HEK293T (cell line): Measurements from ENCODE around the gene ZNF865.

Experiments
- CTCF ChIA-PET: fragments of 350-600 bp; formaldehyde crosslinking; extraction: SDS; loops from one replicate; lab custom pipeline; 2021; ENCODE audit warnings: antibody characterized with exemption, inconsistent platforms; lab: Yijun Ruan, JAX
- POLR2A ChIA-PET: fragments of 350-600 bp; formaldehyde crosslinking; extraction: SDS; loops from one replicate; lab custom pipeline; 2020; ENCODE audit warnings: antibody characterized with exemption, inconsistent platforms; lab: Yijun Ruan, JAX
- DNase-seq: peaks from one replicate; pipeline ENCODE4 v3.0.0; 2012; ENCODE audit warnings: mixed read lengths; ENCODE audit errors: extremely low spot score
- ARNT ChIP-seq: fragments of 450-650 bp; IDR thresholded peaks from 2 replicates; pipeline ENCODE4 v1.6.1; 2017; ENCODE audit warnings: mild to moderate bottlenecking
- BHLHE40 ChIP-seq: fragments of 450-650 bp; IDR thresholded peaks from 2 replicates; pipeline ENCODE4 v1.6.1; 2016; ENCODE audit warnings: mild to moderate bottlenecking, moderate library complexity, borderline replicate concordance
- CTBP1 ChIP-seq: fragments of 450-650 bp; IDR thresholded peaks from 2 replicates; pipeline ENCODE4 v1.6.1; 2016; ENCODE audit warnings: borderline replicate concordance
- ELF4 ChIP-seq: fragments of 450-650 bp; IDR thresholded peaks from 2 replicates; pipeline ENCODE4 v1.6.1; 2017; ENCODE audit warnings: antibody characterized with exemption
- FOXA1 ChIP-seq: fragments of 450-650 bp; IDR thresholded peaks from 2 replicates; pipeline ENCODE4 v1.6.1; 2016; ENCODE audit warnings: mild to moderate bottlenecking
- FOXK2 ChIP-seq: fragments of 450-650 bp; IDR thresholded peaks from 2 replicates; pipeline ENCODE4 v1.6.1; 2016; ENCODE audit warnings: mild to moderate bottlenecking
- FOXM1 ChIP-seq: fragments of 450-650 bp; IDR thresholded peaks from 2 replicates; pipeline ENCODE4 v1.6.1; 2017; ENCODE audit warnings: mild to moderate bottlenecking, borderline replicate concordance
- HDGF ChIP-seq: fragments of 450-650 bp; IDR thresholded peaks from 2 replicates; pipeline ENCODE4 v1.6.1; 2017; ENCODE audit warnings: antibody characterized with exemption, borderline replicate concordance
- L3MBTL2 ChIP-seq: fragments of 450-650 bp; conservative IDR thresholded peaks from 2 replicates; pipeline ENCODE4 v1.6.1; 2016; ENCODE audit warnings: mild to moderate bottlenecking
- LEF1 ChIP-seq: fragments of 450-650 bp; IDR thresholded peaks from 2 replicates; pipeline ENCODE4 v1.6.1; 2017; ENCODE audit warnings: mild to moderate bottlenecking, borderline replicate concordance
- NFRKB ChIP-seq: fragments of 450-650 bp; IDR thresholded peaks from 2 replicates; pipeline ENCODE4 v1.6.1; 2016; ENCODE audit warnings: mild to moderate bottlenecking, moderate library complexity
- SP1 ChIP-seq: fragments of 450-650 bp; IDR thresholded peaks from 2 replicates; pipeline ENCODE4 v1.6.1; 2017
- SUZ12 ChIP-seq: fragments of 450-650 bp; IDR thresholded peaks from 2 replicates; pipeline ENCODE4 v1.6.1; 2016; ENCODE audit warnings: mild to moderate bottlenecking
- TARDBP ChIP-seq: fragments of 450-650 bp; IDR thresholded peaks from 2 replicates; pipeline ENCODE4 v1.6.1; 2016
- ZNF384 ChIP-seq: fragments of 450-650 bp; IDR thresholded peaks from 2 replicates; pipeline ENCODE4 v1.6.1; 2016
- TF ChIP-seq, protein P1 (sequence below): fragments of 450-650 bp; IDR thresholded peaks from 2 replicates; pipeline ENCODE4 v1.6.1; 2016

The ZNF865 gene

DNA sequence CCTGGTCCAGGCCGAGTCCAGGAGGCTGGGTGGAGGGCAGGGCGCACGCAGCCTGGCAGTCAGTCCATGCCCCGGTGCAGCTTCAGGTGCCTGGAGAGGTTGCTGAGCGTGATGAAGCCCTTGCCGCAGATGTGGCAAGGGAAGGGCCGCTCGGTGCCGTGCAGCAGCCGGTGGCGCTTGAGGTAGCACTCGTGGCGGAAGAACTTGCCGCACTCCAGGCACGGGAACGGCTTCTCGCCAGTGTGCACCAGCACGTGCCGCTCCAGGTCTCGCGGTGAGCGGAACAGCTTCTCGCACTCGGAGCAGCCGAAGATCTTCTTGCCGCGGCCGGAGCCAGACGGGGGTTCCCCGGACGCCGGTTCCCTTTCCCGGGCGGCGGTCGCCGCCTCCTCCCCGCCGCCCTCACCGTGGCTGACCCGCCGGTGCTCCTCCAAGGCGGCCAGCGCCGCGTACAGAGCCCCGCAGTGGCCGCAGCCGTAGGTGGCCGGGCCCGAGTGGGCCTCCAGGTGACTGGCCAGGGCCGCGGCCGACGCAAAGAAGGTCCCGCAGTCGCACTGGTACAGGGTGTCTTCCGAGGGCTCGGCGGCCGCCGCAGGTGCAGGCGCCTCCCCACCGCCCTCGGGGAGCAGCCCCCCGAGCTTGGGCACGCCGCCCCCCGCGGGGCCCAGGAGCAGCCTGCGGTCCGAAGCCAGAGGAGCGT, 12.9 kb upstream of the ZNF865 start:
- CTCF ChIA-PET: no interaction called here
- POLR2A ChIA-PET: interaction anchor here (0.9 kb wide), 1 partner anchor 12 kb away, joined by 3 read pairs; the partner anchor contains the start of gene ZNF579
- TF ChIP-seq SP1: no peak
- TF ChIP-seq CTBP1: no peak
- no peak for TF ChIP-seq FOXK2
- no peak for TF ChIP-seq FOXM1
- no peak for TF ChIP-seq SUZ12
- no peak for TF ChIP-seq TARDBP
- no peak for TF ChIP-seq ZNF384
- TF ChIP-seq HDGF: no peak
- no peak for TF ChIP-seq L3MBTL2
- TF ChIP-seq LEF1: no peak
- no peak for TF ChIP-seq NFRKB
- no peak for TF ChIP-seq BHLHE40
- TF ChIP-seq ARNT: no peak
- no peak for DNase-seq

DNA sequence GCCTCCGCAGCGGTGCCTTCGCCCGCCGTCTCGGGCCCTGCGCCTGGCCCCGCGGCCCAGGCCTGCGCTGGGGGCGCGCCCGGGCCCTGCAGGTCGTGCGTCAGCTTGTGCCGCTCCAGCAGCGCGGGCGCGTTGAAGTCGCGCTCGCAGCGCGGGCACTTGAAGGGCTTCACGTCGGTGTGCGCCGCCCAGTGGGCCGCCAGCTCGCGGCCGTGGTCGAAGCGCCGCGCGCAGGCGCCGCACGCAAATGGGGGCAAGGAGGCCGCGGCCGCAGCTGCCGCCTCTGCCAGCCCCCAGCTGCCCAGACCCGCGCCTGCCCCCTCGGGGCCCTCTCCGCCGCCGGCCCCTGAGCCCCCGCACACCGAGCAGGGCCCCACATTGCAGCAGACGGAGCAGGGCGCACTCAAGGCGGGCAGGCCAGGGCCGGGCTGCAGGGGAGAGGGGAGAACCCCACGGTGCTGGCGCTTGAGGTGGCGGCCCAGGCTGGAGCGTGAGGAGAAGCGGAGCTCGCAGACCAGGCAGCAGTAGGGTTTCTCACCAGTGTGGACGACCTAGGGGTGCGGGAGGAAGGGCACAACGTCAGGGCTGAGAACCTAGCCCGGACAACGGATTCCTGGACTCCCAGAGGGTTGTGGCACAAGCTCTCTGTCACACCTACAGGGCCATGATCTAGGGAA, 12.2 kb upstream of the ZNF865 start:
- ChIA-PET POLR2A (interaction anchor here (0.9 kb wide), 1 partner anchor 12 kb away, joined by 3 read pairs; the partner anchor contains the start of gene ZNF579), CTCF (no interaction called here)
- no peak for TF ChIP-seq NFRKB
- TF ChIP-seq SUZ12: no peak
- no peak for TF ChIP-seq SP1
- no peak for TF ChIP-seq FOXA1
- TF ChIP-seq, protein P1, sequence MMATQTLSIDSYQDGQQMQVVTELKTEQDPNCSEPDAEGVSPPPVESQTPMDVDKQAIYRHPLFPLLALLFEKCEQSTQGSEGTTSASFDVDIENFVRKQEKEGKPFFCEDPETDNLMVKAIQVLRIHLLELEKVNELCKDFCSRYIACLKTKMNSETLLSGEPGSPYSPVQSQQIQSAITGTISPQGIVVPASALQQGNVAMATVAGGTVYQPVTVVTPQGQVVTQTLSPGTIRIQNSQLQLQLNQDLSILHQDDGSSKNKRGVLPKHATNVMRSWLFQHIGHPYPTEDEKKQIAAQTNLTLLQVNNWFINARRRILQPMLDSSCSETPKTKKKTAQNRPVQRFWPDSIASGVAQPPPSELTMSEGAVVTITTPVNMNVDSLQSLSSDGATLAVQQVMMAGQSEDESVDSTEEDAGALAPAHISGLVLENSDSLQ: no peak
- no peak for TF ChIP-seq TARDBP
- TF ChIP-seq ARNT: no peak
- no peak for TF ChIP-seq LEF1
- no peak for TF ChIP-seq CTBP1
- no peak for TF ChIP-seq BHLHE40
- TF ChIP-seq FOXM1: no peak
- TF ChIP-seq ZNF384: no peak
- no peak for TF ChIP-seq ELF4
- TF ChIP-seq L3MBTL2: no peak
- TF ChIP-seq HDGF: no peak
- TF ChIP-seq FOXK2: no peak
- no peak for DNase-seq

DNA sequence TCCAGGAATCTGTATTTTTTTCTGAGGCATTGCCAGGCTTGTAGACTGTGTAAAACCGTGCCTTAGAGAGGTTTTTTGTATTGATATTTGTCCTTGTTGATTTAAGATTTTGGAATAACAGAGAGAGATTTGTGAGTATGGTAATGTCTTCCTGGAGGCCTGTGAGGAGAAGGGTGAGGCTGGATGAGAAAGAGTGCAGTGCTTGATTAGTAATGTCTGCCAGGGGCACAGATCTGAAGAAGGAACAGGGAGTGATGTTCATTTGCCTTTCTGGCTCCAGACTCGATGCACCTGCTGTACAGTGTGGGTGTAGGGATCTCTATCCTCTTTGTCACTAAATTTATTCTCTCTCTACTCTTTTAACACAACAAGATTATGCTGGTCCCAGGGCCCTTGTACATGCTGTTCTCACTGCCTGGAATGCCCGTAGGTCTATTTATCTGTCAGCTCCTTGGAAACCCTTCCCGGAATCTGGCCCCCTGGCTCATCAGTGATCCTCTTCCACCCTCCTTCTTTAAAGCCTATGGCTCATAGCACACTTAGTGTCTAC, 10.4 kb upstream of the ZNF865 start:
- ChIA-PET POLR2A (no interaction called here), CTCF (no interaction called here)
- TF ChIP-seq CTBP1 (no peak), ZNF384 (no peak), TARDBP (no peak), HDGF (no peak), NFRKB (no peak), SUZ12 (no peak), FOXA1 (no peak), ARNT (no peak), BHLHE40 (no peak), LEF1 (no peak), FOXK2 (no peak), ELF4 (no peak), SP1 (no peak), FOXM1 (no peak), L3MBTL2 (no peak)
- TF ChIP-seq, protein P1: no peak
- no peak for DNase-seq

DNA sequence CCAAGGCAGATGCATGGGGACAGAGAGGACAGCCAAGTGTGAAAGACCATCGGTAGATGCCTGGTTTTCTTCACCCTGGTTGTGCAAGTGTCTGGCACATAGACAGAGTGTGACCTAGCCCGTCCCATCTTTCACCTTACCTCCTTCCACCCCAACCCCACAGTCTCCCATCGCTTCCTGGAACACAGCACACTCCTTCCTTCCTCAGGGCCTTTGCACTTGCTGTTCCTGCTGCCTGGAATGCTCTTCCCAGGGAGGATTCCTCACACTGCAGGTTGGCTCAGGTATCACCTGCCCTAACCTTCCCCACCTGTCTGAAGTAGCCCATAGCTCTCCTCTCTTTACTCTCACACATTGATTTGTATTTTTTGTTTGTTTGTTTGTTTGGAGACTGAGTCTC, 9.1 kb upstream of the ZNF865 start:
- no peak for DNase-seq
- ChIA-PET POLR2A (no interaction called here), CTCF (no interaction called here)
- no peak for TF ChIP-seq HDGF
- TF ChIP-seq FOXK2: no peak
- TF ChIP-seq LEF1: no peak
- no peak for TF ChIP-seq CTBP1
- no peak for TF ChIP-seq ZNF384
- no peak for TF ChIP-seq ARNT
- no peak for TF ChIP-seq BHLHE40
- no peak for TF ChIP-seq SUZ12
- no peak for TF ChIP-seq NFRKB
- TF ChIP-seq FOXA1: no peak
- TF ChIP-seq TARDBP: no peak
- no peak for TF ChIP-seq ELF4
- TF ChIP-seq, protein P1: no peak

DNA sequence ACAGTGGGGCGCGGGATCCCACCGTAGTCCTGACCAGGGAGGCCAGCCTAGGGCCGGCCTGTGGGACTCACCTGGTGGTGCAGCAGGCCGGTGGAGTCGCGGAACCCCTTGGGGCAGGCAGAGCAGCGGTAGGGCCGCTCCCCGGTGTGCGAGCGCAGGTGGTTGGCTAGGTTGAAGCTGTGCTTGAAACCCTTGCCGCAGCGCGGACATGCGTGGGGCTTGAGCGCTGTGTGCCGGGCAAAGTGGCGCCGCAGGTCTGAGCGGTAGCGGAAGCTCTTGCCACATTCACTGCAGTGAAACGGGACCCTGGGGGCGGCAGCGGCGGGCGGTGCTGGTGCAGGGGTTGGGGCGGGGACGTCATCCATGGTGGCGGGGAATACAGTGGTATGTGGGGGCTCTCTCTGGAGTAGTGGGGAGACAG, 7.9 kb upstream of the ZNF865 start:
- TF ChIP-seq SUZ12 (no peak), FOXA1 (no peak), NFRKB (no peak), FOXK2 (no peak), L3MBTL2 (no peak), TARDBP (no peak)
- ChIA-PET POLR2A (interaction anchor here (0.5 kb wide), 1 partner anchor 45 kb away, joined by 3 read pairs; no protein-coding TSS in a partner anchor), CTCF (no interaction called here)
- no peak for DNase-seq
